DND-41 (cell line): ENCODE measurements around the gene TSPAN5.
A peak's percentile ranks its signal among the peaks of the same experiment; 100 is the strongest.

Source experiments
- ATAC-seq: fragments of 200-7000 bp; cut with Tn5 transposase; 3 replicates; pipeline ENCODE4 v1.9.1; 2021; ENCODE audit warnings: low read depth; ENCODE audit not compliant: insufficient read depth
- DNase-seq: peaks from one replicate; pipeline ENCODE4 v3.0.0-alpha.2; 2020
- H2AFZ ChIP-seq: 2 replicates; pipeline ENCODE4 v1.6.0; 2012; ENCODE audit warnings: low read depth, low read length
- H3K27ac ChIP-seq: 2 replicates; pipeline ENCODE4 v1.5.1; 2012; ENCODE audit warnings: low read length, inconsistent platforms
- H3K27me3 ChIP-seq: fragments of 200-600 bp; sonication (generic); 2 replicates; pipeline ENCODE4 v1.6.0; 2012; ENCODE audit warnings: low read length, mild to moderate bottlenecking, inconsistent platforms; ENCODE audit not compliant: insufficient read depth, poor library complexity
- H3K36me3 ChIP-seq: 2 replicates; pipeline ENCODE4 v1.5.1; 2012; ENCODE audit warnings: low read length, inconsistent platforms; ENCODE audit not compliant: insufficient read depth
- H3K4me1 ChIP-seq: 2 replicates; pipeline ENCODE4 v1.5.1; 2012; ENCODE audit warnings: mild to moderate bottlenecking, low read length; ENCODE audit not compliant: insufficient read depth
- H3K4me2 ChIP-seq: 2 replicates; pipeline ENCODE4 v1.6.0; 2012; ENCODE audit warnings: mild to moderate bottlenecking, moderate library complexity, low read length, inconsistent platforms; ENCODE audit not compliant: insufficient read depth
- H3K4me3 ChIP-seq, 2 experiments: fragments of 200-600 bp in 1 of 2; shearing (Covaris generic) in 1 of 2; 2 replicates each; pipeline ENCODE4 v1.5.1; 2012 to 2016; ENCODE audit warnings: inconsistent platforms in 2 of 2, low read length in 2 of 2, mild to moderate bottlenecking in 2 of 2, low read depth in 1 of 2, moderate library complexity in 1 of 2
- H3K79me2 ChIP-seq: 2 replicates; pipeline ENCODE4 v1.6.0; 2012; ENCODE audit warnings: low read length, inconsistent platforms; ENCODE audit not compliant: insufficient read depth
- H3K9ac ChIP-seq: 2 replicates; pipeline ENCODE4 v1.6.0; 2012; ENCODE audit warnings: low read depth, mild to moderate bottlenecking, inconsistent platforms, low read length, moderate library complexity
- H3K9me3 ChIP-seq: 2 replicates; pipeline ENCODE4 v1.5.1; 2012; ENCODE audit warnings: low read length, moderate library complexity, mild to moderate bottlenecking, inconsistent platforms; ENCODE audit not compliant: insufficient read depth, severe bottlenecking
- H4K20me1 ChIP-seq: 2 replicates; pipeline ENCODE4 v1.6.0; 2012; ENCODE audit warnings: low read length; ENCODE audit not compliant: insufficient read depth
- EZH2 ChIP-seq: IDR thresholded peaks from 3 replicates; pipeline ENCODE4 v1.6.1; 2012; ENCODE audit warnings: borderline replicate concordance, low read depth, mild to moderate bottlenecking, moderate library complexity, low read length, inconsistent platforms; ENCODE audit not compliant: severe bottlenecking
- TF ChIP-seq, protein P1 (sequence below): IDR thresholded peaks from 2 replicates; pipeline ENCODE4 v1.5.1; 2012; ENCODE audit warnings: borderline replicate concordance, low read length, moderate library complexity, mild to moderate bottlenecking; ENCODE audit not compliant: poor library complexity, severe bottlenecking; ENCODE audit errors: extremely low read depth

Gene TSPAN5

GRCh38 chr4:98546910-98547594 lies 111.4 kb downstream of the TSPAN5 start:
- no peak for ATAC-seq
- no peak for DNase-seq
- Histone ChIP-seq H2AFZ (peak overlapping the region; percentile 17; the same call in 1 of the 2 replicates), H4K20me1 (no peaks in the 10 kb centered on the region), H3K4me3 (no peak overlapping the region), H3K36me3 (no peaks in the 10 kb centered on the region), H3K27ac (no peak overlapping the region), H3K9ac (no peak overlapping the region), H3K79me2 (no peaks in the 10 kb centered on the region), H3K4me1 (no peaks in the 10 kb centered on the region), H3K9me3 (no peaks in the 10 kb centered on the region), H3K4me2 (no peak overlapping the region), H3K27me3 (no peaks in the 10 kb centered on the region)
- TF ChIP-seq EZH2, result no peak
- TF ChIP-seq, protein P1, sequence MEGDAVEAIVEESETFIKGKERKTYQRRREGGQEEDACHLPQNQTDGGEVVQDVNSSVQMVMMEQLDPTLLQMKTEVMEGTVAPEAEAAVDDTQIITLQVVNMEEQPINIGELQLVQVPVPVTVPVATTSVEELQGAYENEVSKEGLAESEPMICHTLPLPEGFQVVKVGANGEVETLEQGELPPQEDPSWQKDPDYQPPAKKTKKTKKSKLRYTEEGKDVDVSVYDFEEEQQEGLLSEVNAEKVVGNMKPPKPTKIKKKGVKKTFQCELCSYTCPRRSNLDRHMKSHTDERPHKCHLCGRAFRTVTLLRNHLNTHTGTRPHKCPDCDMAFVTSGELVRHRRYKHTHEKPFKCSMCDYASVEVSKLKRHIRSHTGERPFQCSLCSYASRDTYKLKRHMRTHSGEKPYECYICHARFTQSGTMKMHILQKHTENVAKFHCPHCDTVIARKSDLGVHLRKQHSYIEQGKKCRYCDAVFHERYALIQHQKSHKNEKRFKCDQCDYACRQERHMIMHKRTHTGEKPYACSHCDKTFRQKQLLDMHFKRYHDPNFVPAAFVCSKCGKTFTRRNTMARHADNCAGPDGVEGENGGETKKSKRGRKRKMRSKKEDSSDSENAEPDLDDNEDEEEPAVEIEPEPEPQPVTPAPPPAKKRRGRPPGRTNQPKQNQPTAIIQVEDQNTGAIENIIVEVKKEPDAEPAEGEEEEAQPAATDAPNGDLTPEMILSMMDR, result no peak

DNA sequence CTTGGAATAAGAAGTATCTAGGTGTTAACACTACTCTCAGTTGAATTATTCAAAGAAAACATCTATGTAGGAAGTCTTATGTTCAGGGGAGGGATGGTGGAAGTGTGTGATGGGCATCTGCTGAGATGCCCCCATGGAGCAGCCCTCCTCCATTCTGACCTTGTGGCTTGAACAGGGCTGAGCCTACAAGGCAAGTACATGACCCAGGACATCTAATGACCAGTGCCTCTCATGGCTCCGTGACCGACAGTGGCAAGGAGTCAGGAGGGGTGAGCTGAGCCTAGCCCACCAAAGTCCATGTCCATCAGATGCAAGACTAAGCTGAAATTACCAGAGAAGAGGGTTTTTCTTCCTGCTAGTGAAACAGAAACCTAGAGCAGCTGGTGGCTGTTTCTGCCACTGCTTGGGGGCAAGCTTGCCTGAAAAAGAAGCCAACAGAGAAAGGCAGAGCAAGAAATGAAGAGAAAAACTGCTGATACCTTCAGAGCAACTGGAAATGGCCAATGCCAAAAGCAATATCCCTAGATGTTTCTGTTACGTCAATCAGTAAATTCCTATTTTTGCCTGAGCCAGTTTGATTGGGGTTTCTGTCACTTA lies 113.5 kb downstream of the TSPAN5 start:
- TF ChIP-seq, protein P1, result no peak
- TF ChIP-seq EZH2, result no peak
- DNase-seq, result no peak
- Histone ChIP-seq H3K27me3 (no peaks in the 10 kb centered on the region), H2AFZ (peak overlapping the region; percentile 43; the same call in 1 of the 2 replicates), H3K27ac (no peak overlapping the region), H3K9ac (no peak overlapping the region), H3K4me1 (no peaks in the 10 kb centered on the region), H3K4me2 (no peak overlapping the region), H3K4me3 (no peak overlapping the region), H3K79me2 (no peaks in the 10 kb centered on the region), H3K36me3 (no peaks in the 10 kb centered on the region), H4K20me1 (no peaks in the 10 kb centered on the region), H3K9me3 (no peaks in the 10 kb centered on the region)
- no peak for ATAC-seq

- H3K36me3 ChIP-seq, result no peaks in the 10 kb centered on the region
- no peak overlapping the region for H3K4me2 ChIP-seq
- no peaks in the 10 kb centered on the region for H3K27me3 ChIP-seq
- no peak overlapping the region for H3K27ac ChIP-seq
- no peaks in the 10 kb centered on the region for H4K20me1 ChIP-seq
- H2AFZ ChIP-seq, result no peak overlapping the region
- ATAC-seq (no peak), DNase-seq (no peak)
- no peak overlapping the region for H3K4me3 ChIP-seq
- no peaks in the 10 kb centered on the region for H3K9me3 ChIP-seq
- TF ChIP-seq, protein P1, result no peak
- no peak for TF ChIP-seq EZH2
- no peaks in the 10 kb centered on the region for H3K4me1 ChIP-seq
- no peaks in the 10 kb centered on the region for H3K79me2 ChIP-seq
- no peak overlapping the region for H3K9ac ChIP-seq
These were observed 114.1 kb downstream of the TSPAN5 start for GRCh38 chr4:98544141-98544817.
